KOPT-K1 (cell line): Measurements from ENCODE around the gene ZDHHC11B.
"Not testable (repeated sequence)": the region's sequence is repeated elsewhere in the genome, so short reads cannot be mapped to it uniquely, and the experiment has no call there.

ENCODE experiments used
- H3K27ac ChIP-seq: fragments of 200-600 bp; sonication (generic); 2 replicates; pipeline ENCODE4 v1.5.1; 2016; ENCODE audit warnings: antibody characterized with exemption, mild to moderate bottlenecking, low read depth, low read length; ENCODE audit not compliant: poor library complexity, severe bottlenecking
- H3K36me3 ChIP-seq: fragments of 200-600 bp; sonication (generic); 2 replicates; pipeline ENCODE4 v1.5.1; 2017; ENCODE audit warnings: antibody characterized with exemption, mild to moderate bottlenecking, low read length, moderate library complexity; ENCODE audit not compliant: insufficient read depth
- H3K9me3 ChIP-seq: fragments of 200-600 bp; sonication (generic); 2 replicates; pipeline ENCODE4 v1.5.1; 2017; ENCODE audit warnings: antibody characterized with exemption, low read length, mild to moderate bottlenecking; ENCODE audit not compliant: insufficient read depth, poor library complexity, severe bottlenecking

ZDHHC11B gene

GRCh38 chr5:763998-764781 lies 20.3 kb downstream of the ZDHHC11B start:
- H3K36me3 ChIP-seq: no peaks in the 10 kb centered on the region
- H3K27ac ChIP-seq: no peak overlapping the region
- no peaks in the 10 kb centered on the region for H3K9me3 ChIP-seq

- H3K9me3 ChIP-seq: no peaks in the 10 kb centered on the region
- no peak overlapping the region for H3K27ac ChIP-seq
- H3K36me3 ChIP-seq: no peaks in the 10 kb centered on the region
Measured at GRCh38 chr5:763397-763796, 21.1 kb downstream of the ZDHHC11B start.

GRCh38 chr5:762996-763395 lies 21.5 kb downstream of the ZDHHC11B start:
- H3K9me3 ChIP-seq, H3K27ac ChIP-seq, H3K36me3 ChIP-seq: not testable (repeated sequence)

GRCh38 chr5:761854-762710 lies 22.4 kb downstream of the ZDHHC11B start:
- H3K27ac ChIP-seq: no peak overlapping the region
- H3K36me3 ChIP-seq: no peaks in the 10 kb centered on the region

GRCh38 chr5:761059-761771 lies 23.3 kb downstream of the ZDHHC11B start:
- no peak overlapping the region for H3K27ac ChIP-seq
- no peaks in the 10 kb centered on the region for H3K36me3 ChIP-seq
- H3K9me3 ChIP-seq: no peaks in the 10 kb centered on the region

More at GRCh38 chr5:761854-762710, 22.4 kb downstream of the ZDHHC11B start:
- H3K9me3 ChIP-seq: no peaks in the 10 kb centered on the region

DNA sequence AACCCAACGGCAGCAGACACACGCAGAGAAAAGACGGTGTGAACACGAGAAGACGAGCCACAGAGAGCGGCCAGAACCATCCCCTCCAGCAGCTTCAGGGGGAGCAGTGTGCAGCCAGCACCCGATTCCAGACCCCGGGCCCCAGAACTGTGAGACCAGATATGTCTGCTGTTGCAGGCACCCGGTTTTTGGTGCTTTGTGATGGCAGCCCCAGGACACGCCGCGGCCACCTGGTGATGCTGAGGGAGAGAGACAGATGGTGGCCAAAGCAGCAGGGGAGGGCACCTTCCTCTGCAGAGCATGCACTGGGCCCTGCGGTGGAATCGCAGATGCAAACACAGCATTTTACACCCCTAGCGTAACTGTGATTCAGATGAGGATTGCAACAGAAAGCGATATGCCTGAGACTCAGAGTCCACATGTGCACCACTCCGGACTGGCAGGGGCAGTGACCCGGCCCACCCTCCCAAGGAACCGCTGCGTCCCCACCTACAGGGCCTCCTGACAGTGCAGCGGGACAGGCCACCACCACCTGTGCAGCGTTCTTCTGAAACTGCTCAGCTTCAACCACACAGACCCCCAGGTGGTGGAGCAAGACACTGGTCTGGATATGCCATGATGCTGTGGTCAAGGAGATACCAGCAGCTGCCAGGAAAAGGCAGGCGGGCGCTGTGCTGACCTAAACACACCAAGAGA lies 24.0 kb downstream of the ZDHHC11B start:
- H3K36me3 ChIP-seq: no peaks in the 10 kb centered on the region
- no peak overlapping the region for H3K27ac ChIP-seq

GRCh38 chr5:759781-760362 lies 24.7 kb downstream of the ZDHHC11B start:
- Histone ChIP-seq H3K27ac (no peak overlapping the region), H3K36me3 (no peaks in the 10 kb centered on the region), H3K9me3 (no peaks in the 10 kb centered on the region)

More for the DNA sequence above, 24.0 kb downstream of the ZDHHC11B start:
- H3K9me3 ChIP-seq: no peaks in the 10 kb centered on the region

GRCh38 chr5:759111-759751 lies 25.3 kb downstream of the ZDHHC11B start:
- no peaks in the 10 kb centered on the region for H3K9me3 ChIP-seq
- H3K27ac ChIP-seq: no peak overlapping the region
- no peaks in the 10 kb centered on the region for H3K36me3 ChIP-seq

GRCh38 chr5:758698-759053 lies 25.9 kb downstream of the ZDHHC11B start:
- no peaks in the 10 kb centered on the region for H3K36me3 ChIP-seq
- H3K9me3 ChIP-seq: no peaks in the 10 kb centered on the region
- no peak overlapping the region for H3K27ac ChIP-seq

DNA sequence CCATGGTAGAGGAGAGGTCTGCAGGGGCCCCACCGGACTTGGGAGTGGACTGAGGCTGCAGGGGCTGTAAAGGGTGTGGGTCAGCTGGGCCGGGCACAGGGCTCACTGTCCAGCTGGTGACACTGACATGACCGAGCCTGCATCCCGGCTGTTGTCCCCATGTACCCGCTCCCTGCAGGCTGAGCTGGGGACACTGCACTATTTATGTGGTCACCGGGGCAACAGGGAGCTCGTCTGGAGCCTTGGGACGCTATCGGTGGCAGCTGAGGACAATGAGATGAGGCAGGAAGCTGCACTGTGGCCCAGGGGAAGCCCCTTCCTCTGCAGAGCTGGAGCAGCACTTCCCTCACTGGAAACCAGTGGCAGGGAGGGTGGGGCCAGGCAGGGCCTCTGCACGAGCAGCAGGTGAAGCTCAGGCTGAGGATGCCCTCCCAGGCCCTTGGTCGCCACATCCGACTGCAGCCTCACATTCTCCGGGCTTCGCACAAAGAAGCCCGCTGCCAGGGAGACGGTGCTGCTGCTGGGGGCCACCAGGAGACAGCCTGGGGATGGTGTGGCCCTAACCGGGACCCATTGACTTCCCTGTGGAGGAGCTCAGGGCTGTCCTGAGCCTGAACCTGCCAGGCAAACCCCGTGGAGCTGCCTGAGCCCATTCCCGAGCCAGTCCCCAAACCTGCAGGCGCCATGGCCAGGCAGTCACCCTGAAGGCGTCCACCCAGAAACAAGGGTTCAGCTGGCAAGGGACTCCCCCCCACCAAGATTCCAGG lies 26.4 kb downstream of the ZDHHC11B start:
- Histone ChIP-seq H3K36me3 (no peaks in the 10 kb centered on the region), H3K27ac (no peak overlapping the region), H3K9me3 (no peaks in the 10 kb centered on the region)

DNA sequence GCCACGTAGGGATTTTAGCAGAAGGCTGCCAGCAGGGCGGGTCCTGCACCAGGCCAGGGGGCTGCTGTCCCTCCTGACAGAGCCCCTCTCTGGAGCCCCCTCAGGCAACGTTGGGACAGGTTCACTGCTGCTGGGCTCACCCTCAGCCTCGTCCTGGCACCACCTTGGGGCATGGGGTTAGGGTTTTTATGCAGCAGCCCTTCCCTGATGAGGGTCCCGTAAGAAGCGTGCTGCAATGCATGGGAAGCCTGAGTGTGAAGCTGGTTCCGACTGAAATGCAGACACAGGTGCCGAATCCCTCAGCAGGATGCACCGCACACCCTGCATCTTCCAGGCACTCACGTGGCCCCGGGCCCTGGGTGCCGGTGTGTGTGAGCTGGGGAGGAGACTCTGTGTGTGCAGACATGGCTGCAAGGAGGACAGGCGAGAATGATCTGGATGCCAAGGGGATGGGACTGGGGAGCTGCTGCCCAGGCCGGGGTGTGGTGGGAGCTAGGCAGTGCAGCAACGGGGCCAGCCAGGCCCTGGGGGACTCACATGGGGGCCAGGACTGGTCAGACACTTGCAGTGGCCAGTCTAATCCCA lies 27.1 kb downstream of the ZDHHC11B start:
- Histone ChIP-seq H3K27ac (no peak overlapping the region), H3K36me3 (no peaks in the 10 kb centered on the region), H3K9me3 (no peaks in the 10 kb centered on the region)

DNA sequence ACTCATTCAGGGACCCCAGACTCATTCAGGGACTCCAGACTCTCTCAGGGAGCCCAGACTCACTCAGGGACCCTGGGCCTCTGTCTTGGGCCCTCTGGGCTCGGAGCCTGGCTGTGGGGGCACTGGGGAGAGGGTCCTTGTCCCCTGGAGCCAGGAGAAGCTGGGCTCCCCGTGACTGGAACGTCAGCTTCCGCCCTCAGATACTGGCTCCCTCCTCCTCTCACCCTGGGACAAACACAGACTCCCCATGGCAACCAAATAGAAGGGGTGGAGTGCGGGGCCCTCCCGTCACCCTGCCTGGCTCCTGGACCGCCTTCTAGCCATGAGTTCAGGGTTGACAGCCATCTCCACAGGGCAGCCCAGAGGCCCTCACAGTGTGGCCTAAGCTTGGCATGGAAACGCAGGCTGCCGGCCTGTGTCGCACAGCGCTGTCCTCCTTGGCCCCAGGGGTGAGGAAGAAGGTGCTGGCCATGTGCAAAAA lies 27.6 kb downstream of the ZDHHC11B start:
- Histone ChIP-seq H3K27ac (no peak overlapping the region), H3K36me3 (no peaks in the 10 kb centered on the region), H3K9me3 (no peaks in the 10 kb centered on the region)

DNA sequence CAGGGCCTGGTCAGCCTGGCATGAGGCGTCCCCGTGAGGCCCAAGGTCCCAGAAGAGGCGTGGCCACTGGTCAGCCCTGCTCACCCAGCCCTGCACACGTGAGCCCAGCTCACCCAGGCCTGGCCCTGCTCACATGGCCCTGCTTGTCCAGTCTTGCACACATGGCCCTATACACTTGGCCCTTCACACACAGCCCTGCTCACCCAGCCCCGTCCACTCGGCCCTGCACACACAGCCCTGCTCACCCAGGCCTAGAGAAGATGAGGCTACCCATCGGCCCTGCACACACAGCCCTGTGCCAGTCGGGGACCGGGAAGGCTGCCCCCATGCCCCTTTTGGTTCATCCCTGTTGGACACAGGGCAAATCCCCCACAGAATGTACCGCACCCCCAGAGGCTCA lies 28.4 kb downstream of the ZDHHC11B start:
- Histone ChIP-seq H3K27ac (no peak overlapping the region), H3K36me3 (no peaks in the 10 kb centered on the region), H3K9me3 (no peaks in the 10 kb centered on the region)
